GM21619 (cell line): ENCODE results near the gene TMED9.
"Not testable (repeated sequence)": the region's sequence is repeated elsewhere in the genome, so short reads cannot be mapped to it uniquely, and the experiment has no call there.

ENCODE experiments used
- ATAC-seq: cut with Tn5 transposase; IDR thresholded peaks from one replicate; pipeline ENCODE4 v1.9.1; 2021; ENCODE audit not compliant: unreplicated experiment

The TMED9 gene

DNA sequence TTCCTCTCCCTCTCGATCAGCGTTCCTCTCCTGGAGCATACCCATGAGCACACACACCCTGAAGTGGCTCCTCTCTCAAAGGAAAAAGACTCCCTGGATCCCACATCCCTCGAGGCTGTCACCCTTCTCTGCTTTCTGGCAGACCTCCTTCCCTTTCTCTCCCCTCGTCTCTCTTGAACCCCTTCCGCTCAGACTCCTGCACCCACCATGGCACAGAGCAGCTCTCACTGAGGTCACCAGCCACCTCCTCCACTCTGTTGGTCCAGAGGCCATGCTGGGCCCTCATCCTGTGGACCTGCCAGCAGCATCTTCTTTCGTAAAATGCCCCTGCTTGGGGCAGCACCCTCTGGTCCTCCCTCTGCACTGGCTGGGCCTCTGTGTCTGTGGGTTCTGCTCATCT, 13.7 kb downstream of the TMED9 start:
- no peak for ATAC-seq

DNA sequence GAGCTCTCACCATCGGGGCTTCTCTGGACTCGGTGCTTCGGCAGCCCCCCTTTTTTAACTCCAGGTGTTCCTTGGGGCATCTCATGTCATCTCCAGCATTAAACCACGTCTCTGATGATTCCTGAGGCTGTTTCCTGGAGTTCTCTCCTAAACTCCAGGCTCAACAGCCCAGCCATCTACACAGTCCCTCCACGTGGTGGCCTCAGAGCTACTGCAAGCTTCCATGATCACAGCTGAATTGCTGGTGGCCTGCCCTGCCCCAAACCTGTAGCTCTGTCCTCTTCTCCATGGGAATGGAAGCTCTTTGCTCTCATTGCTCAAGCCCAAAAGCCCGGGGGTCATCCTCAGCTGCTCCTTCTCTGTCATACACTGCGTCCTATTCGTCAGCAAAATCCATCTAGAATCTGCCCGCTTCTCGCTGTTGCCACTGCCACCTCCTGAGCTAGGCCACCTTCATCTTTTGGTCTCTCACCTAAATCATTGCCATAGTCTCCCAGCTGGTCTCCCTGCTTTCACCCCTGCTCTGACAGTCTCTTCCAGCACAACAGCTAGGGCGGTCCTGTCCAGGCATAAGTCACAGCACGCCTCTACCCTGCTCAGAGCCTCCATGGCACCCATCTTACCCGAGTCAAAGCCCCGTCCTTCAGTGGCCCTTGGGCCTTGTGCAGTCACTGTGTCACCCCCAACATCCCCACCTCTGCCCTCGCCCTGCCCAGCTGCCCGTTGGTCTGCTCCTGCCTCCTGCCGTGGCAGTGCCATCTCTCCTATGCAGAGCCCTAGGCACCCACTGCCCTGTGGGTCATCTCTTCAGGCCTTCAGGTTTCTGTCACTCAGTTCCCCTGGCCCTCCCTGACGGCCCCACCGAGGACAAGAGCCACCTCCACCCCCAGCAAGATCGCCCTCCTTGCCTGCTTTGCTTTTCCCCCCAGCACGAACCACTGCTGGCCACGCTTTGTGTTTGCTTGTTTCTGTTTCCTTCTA, 14.4 kb downstream of the TMED9 start:
- ATAC-seq: no peak

DNA sequence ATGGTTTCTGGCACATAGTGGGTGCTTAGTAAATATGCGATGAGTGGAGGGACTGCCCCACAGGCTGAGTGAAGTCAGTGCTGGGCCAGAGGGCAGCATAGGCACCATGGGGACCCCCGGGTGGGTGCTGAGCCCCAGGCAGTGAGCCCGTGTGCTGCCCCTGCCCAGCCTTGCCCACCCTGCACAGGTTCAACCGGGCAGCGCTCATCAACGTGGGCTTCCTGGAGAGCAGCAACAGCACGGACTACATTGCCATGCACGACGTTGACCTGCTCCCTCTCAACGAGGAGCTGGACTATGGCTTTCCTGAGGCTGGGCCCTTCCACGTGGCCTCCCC, 15.1 kb downstream of the TMED9 start:
- no peak for ATAC-seq

DNA sequence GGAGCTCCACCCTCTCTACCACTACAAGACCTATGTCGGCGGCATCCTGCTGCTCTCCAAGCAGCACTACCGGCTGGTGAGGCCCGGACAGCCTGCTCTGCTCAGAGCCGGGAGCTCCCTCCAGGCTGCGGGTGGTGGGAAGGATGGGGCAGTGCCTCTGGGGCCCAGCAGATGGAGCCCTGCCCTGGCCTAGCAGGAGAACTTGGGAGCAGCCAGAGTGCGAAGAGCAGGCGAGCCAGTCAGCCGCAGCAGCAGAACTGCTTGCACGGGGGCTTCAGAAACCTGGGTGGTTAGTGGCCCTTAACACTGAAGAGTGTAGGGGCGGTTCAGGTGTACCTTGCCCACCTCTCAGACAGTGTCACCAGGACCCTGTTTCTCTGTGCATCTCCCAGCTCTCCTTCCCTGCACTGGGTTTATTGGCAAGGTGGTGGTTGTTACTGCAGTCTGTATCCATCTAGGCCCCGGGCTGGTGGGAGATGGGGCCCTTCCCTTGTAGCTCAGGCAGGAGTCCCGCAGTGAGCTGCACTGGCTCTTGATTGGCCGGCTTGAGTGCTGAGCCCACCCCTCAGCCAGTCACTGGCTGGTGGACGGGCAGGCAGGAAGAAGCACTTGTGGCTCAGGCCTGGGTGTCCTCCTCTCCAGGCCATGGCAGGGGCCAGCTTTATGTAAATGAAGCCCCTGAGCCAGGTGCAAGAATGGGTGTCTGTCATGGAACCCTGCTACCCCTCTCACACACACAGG, 15.6 kb downstream of the TMED9 start:
- peak; percentile 58 for ATAC-seq

DNA sequence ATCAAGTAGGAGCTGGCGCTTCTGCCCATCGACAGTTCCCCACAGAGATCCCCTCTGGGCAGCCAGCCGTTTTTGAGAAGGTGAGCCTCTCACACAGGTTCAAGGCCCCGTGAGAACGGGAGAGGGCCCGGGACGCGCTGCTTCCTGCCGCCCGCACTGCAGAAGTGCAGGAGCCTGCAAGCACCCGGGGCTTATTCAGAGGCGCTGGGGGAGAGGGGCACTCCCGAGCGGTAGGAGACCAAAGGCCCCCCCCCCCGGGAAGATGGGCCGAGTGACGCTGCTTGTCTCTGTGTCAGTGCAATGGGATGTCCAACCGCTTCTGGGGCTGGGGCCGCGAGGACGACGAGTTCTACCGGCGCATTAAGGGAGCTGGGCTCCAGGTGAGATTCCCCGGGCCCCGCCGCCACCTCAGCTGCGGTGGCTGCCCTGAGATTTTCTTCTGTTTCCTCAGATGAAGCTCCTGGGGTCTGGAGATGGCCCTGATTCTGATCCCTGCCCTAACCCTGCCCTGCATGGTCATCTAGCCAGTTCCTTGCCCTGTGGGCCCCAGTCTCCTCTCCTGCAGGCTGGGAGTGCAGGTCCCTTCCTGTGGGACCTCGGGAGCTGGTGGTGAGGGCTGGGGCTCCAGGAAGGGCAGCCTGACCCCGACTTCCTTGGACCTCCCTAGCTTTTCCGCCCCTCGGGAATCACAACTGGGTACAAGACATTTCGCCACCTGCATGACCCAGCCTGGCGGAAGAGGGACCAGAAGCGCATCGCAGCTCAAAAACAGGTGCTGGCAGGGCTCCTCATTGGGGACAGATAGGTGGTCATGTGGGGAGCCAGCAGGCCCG, 16.5 kb downstream of the TMED9 start:
- ATAC-seq: no peak

DNA sequence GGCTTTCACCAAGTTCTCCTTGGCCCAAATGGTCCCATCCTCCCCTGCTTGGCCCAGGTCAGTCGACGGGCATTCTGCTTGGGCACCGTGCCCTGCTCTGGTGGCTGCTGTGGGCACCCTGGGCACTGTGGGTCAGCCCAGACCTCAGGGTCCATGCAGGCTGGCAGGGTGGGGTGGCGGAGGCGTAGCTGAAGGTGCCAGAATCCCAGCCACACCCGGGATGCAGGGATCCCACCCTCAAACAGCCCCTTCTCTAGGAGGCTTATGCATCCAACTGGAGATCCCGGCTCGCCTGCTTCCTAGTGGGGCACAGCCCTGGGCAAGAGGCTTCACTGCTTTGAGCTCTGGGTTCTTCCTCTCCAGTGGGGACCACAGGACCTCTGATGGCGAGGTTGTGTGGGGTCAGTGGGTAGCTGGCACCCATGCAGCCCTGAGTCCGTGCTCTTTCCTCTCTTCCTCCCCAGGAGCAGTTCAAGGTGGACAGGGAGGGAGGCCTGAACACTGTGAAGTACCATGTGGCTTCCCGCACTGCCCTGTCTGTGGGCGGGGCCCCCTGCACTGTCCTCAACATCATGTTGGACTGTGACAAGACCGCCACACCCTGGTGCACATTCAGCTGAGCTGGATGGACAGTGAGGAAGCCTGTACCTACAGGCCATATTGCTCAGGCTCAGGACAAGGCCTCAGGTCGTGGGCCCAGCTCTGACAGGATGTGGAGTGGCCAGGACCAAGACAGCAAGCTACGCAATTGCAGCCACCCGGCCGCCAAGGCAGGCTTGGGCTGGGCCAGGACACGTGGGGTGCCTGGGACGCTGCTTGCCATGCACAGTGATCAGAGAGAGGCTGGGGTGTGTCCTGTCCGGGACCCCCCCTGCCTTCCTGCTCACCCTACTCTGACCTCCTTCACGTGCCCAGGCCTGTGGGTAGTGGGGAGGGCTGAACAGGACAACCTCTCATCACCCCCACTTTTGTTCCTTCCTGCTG, 17.4 kb downstream of the TMED9 start:
- ATAC-seq: no peak

DNA sequence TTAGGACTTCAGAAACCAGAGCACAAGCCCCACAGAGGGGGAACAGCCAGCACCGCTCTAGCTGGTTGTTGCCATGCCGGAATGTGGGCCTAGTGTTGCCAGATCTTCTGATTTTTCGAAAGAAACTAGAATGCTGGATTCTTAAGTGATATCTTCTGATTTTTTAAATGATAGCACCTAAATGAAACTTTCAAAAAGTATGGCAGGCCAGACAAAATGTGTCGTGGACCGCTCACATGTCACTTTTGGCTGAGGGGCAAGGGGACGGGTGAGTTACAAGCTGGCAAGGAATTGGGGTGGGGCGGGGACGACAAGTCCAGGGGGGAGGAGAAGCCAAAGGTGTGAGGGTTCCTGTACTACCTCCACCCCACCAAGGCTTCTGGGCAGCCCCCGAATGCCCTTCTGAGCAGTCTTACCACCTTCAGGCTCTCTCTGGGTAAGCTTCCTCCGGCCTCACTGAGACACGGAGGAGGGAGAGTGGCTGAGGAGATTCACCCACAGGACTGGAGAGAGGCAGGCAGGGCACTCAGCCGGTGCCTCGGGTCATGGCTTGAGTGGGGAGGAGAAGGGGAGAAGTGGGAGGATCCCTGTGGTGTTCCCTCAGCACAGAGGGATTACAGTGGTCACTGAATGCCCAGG, 18.2 kb downstream of the TMED9 start:
- no peak for ATAC-seq

DNA sequence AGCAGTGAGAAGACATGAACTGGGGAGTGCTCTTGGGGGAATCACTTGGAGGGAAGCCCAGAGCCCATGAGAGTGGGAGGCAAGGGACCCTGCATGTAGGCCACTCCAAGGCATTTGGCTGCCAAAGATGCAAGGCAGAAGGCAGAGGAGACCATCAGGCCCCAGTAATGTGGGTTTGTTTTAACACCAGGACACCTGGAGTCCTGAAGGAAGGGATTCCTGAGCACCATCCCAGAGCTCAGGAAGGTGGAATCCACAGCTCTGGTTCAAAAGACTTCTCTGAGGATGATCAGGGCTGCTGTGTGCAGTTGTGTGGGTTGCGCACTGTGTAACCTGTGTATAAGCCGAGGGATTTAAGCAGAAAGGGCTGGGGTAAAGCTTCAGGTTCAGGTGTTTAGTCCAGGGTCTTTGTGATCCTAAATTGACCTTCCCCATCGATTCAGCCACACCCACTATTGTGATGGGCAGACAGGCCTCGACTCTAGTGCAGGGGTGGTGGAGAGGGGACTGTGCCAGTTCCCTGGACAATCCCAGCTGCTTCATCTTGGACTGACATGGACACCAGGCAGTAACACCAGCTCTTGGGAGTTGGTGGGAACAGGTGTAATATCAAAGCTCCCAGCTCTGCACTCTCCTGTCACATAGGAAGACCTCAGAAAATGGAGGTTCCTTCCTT, 18.9 kb downstream of the TMED9 start:
- no peak for ATAC-seq

DNA sequence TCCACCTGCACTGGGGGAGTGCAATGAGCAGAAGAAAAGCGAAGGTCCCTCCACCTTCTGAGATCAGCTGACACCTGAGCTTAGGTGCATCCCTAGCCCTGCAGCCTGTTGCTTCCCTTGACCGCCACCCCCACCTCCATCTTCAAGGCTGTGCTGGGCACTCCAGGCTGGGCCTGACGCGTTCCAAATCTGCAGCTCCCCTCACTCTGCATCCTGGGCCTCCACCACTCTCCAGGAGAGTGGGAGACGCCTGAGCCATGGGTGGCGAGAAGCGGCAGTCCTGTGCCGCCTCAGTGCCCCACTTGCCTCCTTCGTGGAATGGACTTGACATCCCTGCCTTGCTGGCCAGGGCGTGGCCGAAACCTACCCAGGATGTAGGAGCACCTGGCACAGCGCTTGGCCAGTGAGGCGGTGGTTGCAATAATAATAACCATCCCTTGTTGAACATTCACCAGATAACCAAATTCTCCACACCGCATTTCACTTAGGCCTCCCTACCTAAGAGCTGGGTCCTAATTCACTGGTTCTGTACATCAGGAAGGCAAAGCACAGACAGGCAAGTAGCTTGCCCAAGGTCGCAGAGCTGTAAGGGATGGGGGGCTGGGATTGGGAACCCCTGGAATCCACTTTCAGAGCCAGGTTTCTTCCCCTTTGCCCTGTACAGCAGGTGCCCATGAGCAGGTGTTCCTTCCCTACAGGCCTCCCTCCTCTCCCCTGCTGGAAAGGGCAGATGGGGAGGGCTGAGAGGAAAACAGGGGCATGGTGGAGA, 19.6 kb downstream of the TMED9 start:
- no peak for ATAC-seq

DNA sequence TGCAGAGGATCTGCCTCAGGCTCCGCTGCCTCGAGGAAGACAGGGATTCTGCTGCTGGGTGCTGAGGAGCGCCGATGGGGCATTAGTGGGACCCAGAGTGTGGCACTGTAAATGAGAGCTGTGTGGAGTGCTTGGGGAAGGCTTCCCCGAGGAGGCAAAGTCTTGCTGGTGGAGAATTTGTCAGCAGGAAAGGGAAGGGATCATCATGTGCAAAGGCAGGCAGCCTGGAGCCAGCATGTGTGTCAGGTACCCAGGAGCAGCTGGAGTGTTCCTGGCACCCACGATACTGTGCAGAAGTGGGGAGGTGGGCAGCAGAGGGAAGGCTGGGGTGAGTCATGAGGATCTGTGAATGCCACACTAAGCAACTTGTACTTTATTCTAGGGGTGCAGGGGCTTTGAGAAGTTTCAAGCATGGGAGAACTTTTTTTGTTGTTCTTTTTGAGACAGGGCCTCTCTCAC, 20.2 kb downstream of the TMED9 start:
- no peak for ATAC-seq

DNA sequence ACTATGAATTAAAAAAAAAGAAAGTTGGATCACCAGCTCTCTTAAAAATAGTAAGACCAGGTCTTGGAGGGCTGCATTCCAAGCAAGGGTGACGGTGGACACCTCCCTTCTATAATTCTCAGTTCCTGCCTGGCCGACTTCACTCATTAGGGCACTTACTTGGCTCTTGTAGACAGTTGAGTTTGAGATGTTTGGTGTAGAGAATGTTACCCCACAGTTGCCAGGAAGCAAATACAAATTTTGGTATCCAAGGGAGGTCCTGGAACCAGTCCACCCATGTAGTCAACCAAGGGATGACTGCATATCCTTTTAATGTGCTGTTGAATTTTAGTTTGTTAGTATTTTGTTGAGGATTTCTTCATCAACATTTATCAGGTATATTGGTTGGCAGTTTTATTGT, 28.6 kb downstream of the TMED9 start:
- no peak for ATAC-seq

DNA sequence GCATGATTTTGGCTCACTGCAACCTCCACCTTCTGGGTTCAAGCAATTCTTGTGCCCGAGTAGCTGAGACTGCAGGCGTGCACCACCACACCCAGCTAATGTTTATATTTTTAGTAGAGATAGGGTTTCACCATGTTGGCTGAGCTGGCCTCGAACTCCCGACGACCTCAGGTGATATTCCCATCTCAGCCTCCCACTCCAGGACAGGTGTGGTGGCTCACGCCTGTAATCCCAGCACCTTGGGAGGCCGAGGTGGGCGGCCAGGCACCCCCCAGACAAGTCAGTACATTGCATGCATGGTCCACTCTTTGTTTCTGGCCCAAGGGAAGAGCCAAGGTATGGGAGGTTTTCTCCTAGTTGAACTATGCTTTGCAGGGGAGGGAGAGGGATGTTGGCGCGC, 32.2 kb downstream of the TMED9 start:
- not testable (repeated sequence) for ATAC-seq

DNA sequence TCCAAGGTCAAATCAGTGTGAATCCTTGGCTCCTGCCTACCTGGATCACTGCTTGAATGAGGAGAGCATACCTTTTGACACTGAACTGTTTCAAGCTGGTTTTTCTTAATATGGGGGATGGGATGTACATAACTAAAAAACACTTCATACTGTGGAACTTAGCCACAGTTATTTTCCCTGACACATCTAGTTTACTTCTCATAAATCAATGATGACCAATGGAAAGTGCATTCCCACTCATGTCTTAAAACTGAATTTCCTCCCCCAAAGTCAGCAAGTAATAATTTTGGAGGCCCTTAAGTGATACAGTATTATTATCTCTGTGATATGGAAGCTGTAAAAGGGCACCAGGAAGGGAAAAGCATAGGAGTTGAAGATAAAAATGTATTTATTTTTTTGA, 38.2 kb downstream of the TMED9 start:
- not testable (repeated sequence) for ATAC-seq

DNA sequence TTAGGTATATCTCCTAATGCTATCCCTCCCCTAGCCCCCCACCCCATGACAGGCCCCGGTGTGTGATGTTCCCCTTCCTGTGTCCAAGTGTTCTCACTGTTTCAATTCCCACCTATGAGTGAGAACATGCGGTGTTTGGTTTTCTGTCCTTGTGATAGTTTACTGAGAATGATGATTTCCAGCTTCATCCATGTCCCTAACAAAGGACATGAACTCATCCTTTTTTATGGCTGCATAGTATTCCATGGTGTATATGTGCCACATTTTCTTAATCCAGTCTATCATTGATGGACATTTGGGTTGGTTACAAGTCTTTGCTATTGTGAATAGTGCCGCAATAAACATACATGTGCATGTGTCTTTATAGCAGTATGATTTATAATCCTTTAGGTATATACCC, 42.9 kb downstream of the TMED9 start:
- not testable (repeated sequence) for ATAC-seq

DNA sequence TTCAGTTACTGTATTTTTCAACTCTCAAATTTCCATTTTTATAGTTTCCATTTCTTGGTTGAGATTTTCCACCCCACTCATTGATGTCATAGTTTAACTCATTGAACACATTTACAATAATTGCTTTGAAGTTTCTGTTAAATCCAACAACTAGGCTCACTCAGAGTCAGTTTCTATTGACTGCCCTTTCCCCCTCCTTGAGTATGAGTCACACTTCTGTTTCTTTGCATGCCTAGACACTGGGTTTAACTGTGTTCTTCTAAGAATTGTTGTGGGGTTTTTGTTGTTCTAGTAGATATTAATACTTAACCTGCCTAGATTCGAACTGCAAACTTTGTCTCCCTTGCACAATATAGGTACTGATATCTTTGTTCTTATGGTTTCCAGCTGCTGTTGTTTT, 53.5 kb downstream of the TMED9 start:
- ATAC-seq: not testable (repeated sequence)
